ENCODE results near the gene CUL4A.

DNA sequence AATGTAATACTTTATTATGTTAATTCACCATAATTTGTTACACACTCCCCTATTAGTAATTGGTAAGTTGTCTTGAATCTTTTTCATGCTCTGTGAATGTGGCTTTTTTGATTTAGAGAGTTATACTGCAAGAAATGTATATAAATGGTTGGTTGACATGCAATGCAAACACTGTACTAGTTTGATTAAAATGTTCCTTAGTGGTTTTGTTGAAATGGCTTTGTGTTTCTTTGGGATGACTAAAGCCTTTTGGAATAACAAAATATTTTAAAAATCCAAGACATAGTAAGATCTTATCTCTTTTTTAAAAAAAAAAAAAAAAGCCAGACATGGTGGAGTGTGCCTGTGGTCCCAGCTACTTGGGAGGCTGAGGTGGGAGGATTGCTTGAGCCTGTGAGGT, 98.1 kb downstream of the CUL4A start:
- no peak for TF ChIP-seq ELF4 (IDR thresholded peaks at IDR 0.05)
- TF ChIP-seq HDGF (IDR thresholded peaks at IDR 0.05; ENCODE audit: borderline replicate concordance): no peak
- no peak for TF ChIP-seq L3MBTL2 (conservative IDR thresholded peaks at IDR 0.05)
- no peak for TF ChIP-seq SUZ12 (IDR thresholded peaks at IDR 0.05)
- no peak for TF ChIP-seq FOXA1 (IDR thresholded peaks at IDR 0.05)
- no peak for TF ChIP-seq SP1 (IDR thresholded peaks at IDR 0.05)
- TF ChIP-seq FOXK2 (IDR thresholded peaks at IDR 0.05): no peak
- no peak for TF ChIP-seq CTBP1 (IDR thresholded peaks at IDR 0.05; ENCODE audit: borderline replicate concordance)
- TF ChIP-seq BHLHE40 (IDR thresholded peaks at IDR 0.05; ENCODE audit: borderline replicate concordance): no peak
- no peak for TF ChIP-seq PKNOX1 (IDR thresholded peaks at IDR 0.05)
- TF ChIP-seq ARNT (IDR thresholded peaks at IDR 0.05): no peak
